GM15510 (cell line): ENCODE measurements around the gene DPYD.

Experiments used
- POLR2A ChIP-seq: IDR thresholded peaks from 3 replicates; pipeline ENCODE4 v1.6.1; 2011; ENCODE audit warnings: borderline replicate concordance; ENCODE audit not compliant: insufficient read length; ENCODE audit errors: extremely low read depth

DPYD gene

GRCh38 chr1:97654876-97655585 is 265.8 kb downstream of the DPYD start:
- TF ChIP-seq POLR2A: no peak

GRCh38 chr1:97651250-97651649 is 269.6 kb downstream of the DPYD start:
- no peak for TF ChIP-seq POLR2A

DNA sequence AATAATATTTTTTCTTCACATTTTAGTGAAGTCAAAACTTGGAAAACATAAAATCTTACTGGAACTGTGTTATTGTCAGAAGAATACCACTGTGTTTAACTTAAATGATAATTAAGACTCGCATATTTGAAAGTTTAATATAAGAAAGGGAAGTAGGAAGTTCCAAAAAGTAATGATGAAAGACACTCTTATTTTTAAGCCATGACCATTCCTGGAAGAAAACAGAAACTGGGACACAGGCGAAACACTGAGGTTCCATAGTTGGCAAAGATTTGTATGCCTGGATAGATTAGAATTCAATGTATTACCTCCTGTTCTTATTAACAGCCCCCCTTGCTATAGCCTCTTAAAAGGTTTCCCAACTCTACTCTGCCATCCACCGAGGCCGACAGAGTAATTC is 271.2 kb downstream of the DPYD start:
- TF ChIP-seq POLR2A: no peak

- no peak for TF ChIP-seq POLR2A
Observed at GRCh38 chr1:97647776-97648175, 273.1 kb downstream of the DPYD start.

DNA sequence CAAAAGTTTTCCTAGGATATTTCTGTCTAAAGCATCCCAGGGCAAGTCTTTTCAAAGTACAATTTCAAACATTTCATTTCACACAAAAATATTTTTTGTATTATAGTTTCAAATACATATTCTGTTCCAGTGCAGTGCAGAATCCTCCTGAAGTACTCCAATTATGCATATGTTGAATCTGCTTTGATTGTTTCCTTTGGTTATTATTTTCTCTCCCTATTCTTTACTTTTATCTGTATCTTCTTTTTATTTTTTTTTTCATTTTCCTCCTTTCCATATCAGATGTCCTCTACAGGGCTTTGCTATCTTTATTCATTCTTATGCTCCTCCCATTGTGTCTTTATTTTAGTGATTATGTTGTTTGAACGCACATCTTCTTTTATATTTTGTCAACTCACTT is 274.8 kb downstream of the DPYD start:
- no peak for TF ChIP-seq POLR2A

- TF ChIP-seq POLR2A: no peak
Observed at GRCh38 chr1:97640677-97641076, 280.2 kb downstream of the DPYD start.

DNA sequence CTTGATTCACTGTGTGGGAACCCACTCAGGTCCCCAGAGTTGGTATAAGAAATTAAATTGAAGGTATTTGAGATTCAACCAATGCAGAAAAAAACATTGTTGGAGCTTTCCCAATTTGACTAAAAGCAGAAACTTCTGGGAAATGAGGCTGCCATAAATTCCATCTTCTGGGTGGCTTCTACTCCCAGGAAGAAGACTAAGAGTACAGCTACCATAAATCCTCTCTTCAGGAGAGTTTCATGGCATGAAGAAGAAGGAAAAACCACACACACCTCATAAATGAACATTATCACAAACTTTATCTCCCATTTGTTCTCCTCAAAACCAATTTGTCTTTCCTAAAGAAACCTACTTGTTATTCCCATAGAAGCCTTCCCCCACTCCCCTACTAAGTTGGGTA is 283.9 kb downstream of the DPYD start:
- no peak for TF ChIP-seq POLR2A

DNA sequence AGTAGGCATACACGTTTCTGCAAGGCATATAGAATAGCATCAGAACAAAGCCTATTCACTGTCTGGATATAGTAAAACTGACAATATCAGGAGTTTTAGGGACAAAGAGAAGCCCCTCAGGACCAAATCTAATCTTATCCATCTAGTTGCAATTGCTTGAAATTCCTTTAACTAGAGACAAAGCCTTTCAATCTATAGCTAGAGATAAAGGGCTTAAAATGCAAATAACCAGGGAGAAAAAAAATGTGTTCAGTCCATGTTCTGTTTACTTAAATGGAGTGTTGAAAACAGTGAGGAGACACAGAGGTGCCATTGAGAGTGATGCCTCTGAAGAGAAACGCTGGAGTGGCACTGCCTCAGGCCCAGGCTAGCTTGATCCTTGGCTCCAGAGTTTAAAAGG is 286.1 kb downstream of the DPYD start:
- TF ChIP-seq POLR2A: no peak

DNA sequence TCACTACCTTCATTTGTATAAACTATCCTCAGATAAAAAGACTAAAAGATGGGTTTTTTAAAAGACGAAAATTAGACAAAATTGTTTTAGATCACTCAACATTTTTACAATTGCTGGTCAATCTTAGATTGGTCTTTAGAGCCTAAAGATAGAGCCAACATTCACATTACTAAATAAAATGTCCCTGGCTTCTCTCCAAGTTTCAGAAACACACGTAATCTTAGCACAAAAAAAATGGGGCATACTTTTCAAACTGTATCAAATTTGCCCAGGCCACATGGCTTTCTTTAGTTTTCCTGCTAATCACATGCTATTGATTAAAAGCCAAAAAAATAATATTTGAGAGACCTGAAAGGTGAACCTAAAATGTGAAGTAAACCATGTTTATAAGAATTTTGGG is 288.1 kb downstream of the DPYD start:
- no peak for TF ChIP-seq POLR2A

DNA sequence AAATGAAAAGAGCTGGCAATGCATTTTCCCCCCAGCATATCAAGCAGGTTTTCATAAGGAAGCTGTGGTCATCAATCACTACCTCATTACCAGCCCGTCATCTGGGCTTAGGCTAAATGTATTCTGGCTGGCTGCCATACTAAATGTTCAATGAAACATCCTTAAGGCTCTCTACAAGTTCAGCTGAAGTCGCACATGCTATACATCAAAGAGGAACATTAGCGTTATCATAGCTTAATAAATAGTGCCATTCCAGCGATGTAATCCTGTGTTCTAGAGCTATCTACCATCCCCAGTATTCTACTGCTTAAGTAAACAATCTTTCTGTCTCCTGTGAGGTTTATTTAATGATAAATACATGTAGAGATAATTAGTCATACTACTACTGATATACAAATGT is 288.8 kb downstream of the DPYD start:
- no peak for TF ChIP-seq POLR2A

GRCh38 chr1:97630948-97631347 is 289.9 kb downstream of the DPYD start:
- TF ChIP-seq POLR2A: no peak

GRCh38 chr1:97630281-97630680 is 290.6 kb downstream of the DPYD start:
- no peak for TF ChIP-seq POLR2A

DNA sequence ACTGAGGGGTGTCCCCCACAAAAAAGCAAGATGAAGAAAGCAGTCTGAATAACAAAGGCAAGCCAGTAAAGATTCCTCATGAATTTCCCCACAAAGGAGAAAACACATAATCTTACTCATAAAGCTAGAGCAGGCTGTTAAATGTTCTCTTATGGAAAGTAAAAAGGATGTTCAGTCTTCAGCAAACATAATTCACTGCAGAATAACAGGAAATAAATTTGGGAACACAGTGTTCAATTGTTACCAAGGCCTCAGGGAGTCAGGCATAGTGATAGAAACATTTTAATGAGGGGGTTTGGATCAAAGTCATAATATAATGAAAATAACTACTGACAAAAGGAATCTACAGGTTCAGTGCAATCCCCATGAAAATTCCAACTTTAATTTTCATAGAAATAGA is 297.6 kb downstream of the DPYD start:
- no peak for TF ChIP-seq POLR2A

DNA sequence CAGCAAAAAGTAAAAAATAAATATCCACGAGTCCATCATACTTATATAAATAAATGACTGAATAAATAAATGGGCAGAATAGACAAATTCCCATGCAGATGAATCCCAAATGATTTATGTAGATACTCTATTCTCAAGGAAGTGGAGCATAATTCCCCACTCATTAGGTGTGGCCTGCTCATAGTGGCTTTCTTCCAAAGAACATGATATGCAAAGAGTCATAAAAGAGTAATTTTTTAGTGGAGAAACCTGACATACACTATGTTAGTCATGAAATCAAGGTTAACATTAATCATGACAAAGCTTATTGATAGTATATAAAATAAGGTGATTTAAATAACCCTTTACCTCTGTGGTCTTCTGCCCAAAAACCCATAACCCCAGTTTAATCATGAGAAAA is 298.9 kb downstream of the DPYD start:
- TF ChIP-seq POLR2A: no peak

GRCh38 chr1:97619706-97620105 is 301.1 kb downstream of the DPYD start:
- TF ChIP-seq POLR2A: no peak

DNA sequence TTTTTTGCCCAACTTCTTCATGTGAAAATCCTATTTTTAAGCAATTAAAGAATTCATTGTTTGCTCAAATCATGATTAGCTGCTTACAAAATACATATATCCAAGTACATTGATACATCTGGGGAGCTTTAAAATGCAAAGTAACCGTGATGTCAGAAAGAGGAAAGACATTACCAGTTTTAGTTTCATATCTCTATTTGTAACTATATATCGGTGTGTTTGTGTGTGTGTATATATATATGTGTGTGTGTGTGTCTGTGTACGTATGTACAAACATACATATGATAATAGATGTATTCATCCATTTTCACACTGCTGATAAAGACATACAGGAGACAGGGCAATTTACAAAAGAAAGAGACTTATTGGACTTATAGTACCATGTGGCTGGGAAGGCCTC is 310.1 kb downstream of the DPYD start:
- no peak for TF ChIP-seq POLR2A

DNA sequence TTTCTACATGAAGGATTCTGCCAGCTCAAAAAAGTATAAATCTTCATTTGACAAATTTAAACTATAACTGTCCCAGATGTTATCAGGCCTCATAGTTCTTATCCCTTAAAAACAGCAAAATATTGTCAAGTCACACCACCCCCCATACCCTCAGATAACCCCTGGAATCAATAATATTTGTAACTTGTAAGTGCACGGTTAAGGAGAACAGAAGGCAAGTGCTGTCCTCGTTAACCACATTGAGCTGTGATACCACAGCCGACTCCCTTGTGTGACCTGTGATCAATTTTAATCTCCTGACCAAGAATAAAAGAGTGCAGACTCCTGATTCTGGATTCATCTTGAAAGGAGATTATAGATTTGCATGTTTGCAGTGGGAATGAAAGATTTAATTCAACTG is 310.7 kb downstream of the DPYD start:
- TF ChIP-seq POLR2A: no peak
